ENCODE results near the gene ZBED4. TPM values are rescaled to one million over a fixed set of nuclear protein-coding genes. Genes with fewer than 3 reads are reported as not detected.

The ZBED4 gene
- total and polyA plus RNA-seq, 2 of the 13 experiments (the other 11 are each of a cell fraction or from before 2014, with no cell fraction given), result 5.4 to 9.6 TPM

- TF ChIP-seq REST (IDR thresholded peaks at IDR 0.05; ENCODE audit: borderline replicate concordance in 1 of 2, low read depth in 1 of 2, low read length in 2 of 2), result no peak
Observed at GRCh38 chr22:49913026-49913425, 59.4 kb downstream of the ZBED4 start (continued).

- Histone ChIP-seq H3K9ac (ENCODE audit: insufficient read depth, low read depth, low read length) (no peak overlapping the region), H3K4me1 (ENCODE audit: insufficient read depth, low read length) (peaks cover 24% of the 10 kb centered on the region), H3K4me2 (ENCODE audit: low read depth, low read length) (no peak overlapping the region), H3K9me3 (ENCODE audit: low read length) (no peaks in the 10 kb centered on the region), H3K36me3 (replicated peaks in 1 of 2; ENCODE audit: control insufficient read depth in 1 of 2, insufficient read depth in 2 of 2, low read length in 2 of 2) (peaks cover 4 to 22% of the 10 kb centered on the region in 2 experiments; a peak in 3 of 5 replicates), H2AFZ (ENCODE audit: low read length) (no peak overlapping the region), H3K27ac (ENCODE audit: extremely low read length, insufficient read depth, low read length) (no peak overlapping the region), H3K27me3 (ENCODE audit: control insufficient read depth in 1 of 2, insufficient read depth in 2 of 2, low read length in 2 of 2) (no peaks in the 10 kb centered on the region), H4K20me1 (ENCODE audit: insufficient read depth, low read length) (no peaks in the 10 kb centered on the region), H3K4me3 (replicated peaks in 1 of 3; ENCODE audit: insufficient read depth in 1 of 3, low read depth in 2 of 3, low read length in 3 of 3) (no peak overlapping the region), H3K79me2 (ENCODE audit: insufficient read depth, low read length) (peaks cover 7% of the 10 kb centered on the region)
- DNase-seq (ENCODE audit: low spot score) (no peak), FAIRE-seq (no peak), ATAC-seq (no peak)
- intact Hi-C loops (cut with micrococcal nuclease; ENCODE audit: unreplicated experiment) (no loop called here), in situ Hi-C loops (cut with HindIII; ENCODE audit: extremely low pct_ligation_motif_present, low pct_unique_long_range_greater_than_20kb) (no loop called here)
- ChIA-PET POLR2A (no interaction called here), CTCF (ENCODE audit: low intra/inter-chr PET ratio, low total read pairs) (no interaction called here)
- BruUV-seq (replicated peaks), result no TSS peak
- WGBS (ENCODE audit: low lambda C conversion rate), result 97% methylated on average over 12 of the region's 14 CpGs
- TF ChIP-seq ZNF251 (CRISPR knock-in tag; IDR thresholded peaks at IDR 0.05) (no peak), RARG (CRISPR knock-in tag; IDR thresholded peaks at IDR 0.05; ENCODE audit: low read depth) (no peak), ZBTB7A (CRISPR knock-in tag; IDR thresholded peaks at IDR 0.05) (no peak), SPEN (CRISPR knock-in tag; IDR thresholded peaks at IDR 0.05; ENCODE audit: low read depth) (no peak), ZNF350 (CRISPR knock-in tag; IDR thresholded peaks at IDR 0.05; ENCODE audit: borderline replicate concordance, low read depth) (no peak), ZSCAN30 (CRISPR knock-in tag; IDR thresholded peaks at IDR 0.05) (no peak), ZNF333 (CRISPR knock-in tag; IDR thresholded peaks at IDR 0.05; ENCODE audit: borderline replicate concordance) (no peak), ARID5B (CRISPR knock-in tag; IDR thresholded peaks at IDR 0.05) (no peak), MTF1 (CRISPR knock-in tag; IDR thresholded peaks at IDR 0.05) (no peak), HOXA7 (CRISPR knock-in tag; IDR thresholded peaks at IDR 0.05) (no peak), TFDP2 (CRISPR knock-in tag; IDR thresholded peaks at IDR 0.05) (no peak), ZNF335 (CRISPR knock-in tag; IDR thresholded peaks at IDR 0.05) (no peak), ZNF205 (CRISPR knock-in tag; IDR thresholded peaks at IDR 0.05) (no peak)
Observed at GRCh38 chr22:49913446-49913845, 59.8 kb downstream of the ZBED4 start.

Data from HepG2 (cell line).